ENCODE data around the gene NUDT1.
A peak's percentile ranks its signal among the peaks of the same experiment; 100 is the strongest.

Gene NUDT1

DNA sequence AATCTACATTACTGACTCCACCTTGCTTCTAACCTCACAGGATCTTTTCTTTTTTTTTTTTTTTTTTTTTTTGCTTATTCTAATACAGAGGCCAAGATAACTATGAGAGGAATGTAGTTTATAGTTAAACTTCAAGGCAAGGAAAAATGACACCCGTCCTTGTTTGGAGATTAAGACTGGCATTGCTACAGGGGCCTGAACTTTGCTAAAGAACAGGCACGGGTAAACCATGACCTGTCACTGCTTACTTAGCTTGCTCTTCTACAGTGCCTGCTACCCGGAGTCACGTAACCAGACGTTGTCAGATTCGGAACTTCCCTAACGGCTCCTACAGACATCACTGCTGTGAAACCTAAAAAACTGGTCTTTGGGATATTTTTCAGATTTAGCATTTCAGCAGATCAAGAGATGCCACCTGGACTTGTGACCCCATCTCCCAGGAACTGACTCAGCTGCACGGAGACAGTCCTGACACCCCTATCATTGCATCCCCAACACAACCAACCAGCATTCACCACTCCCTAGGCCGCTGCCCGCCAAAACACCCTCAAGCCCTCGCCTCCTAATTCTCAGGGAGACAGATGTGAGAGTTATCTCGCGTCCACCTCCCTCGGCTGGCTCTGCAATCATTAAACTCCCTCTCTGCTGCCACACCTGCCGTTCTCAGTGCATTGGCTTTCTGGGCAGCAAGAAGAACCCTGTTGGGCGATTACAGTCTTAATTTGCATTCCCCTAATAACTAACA lies 36.8 kb upstream of the NUDT1 start:
- DNase-seq: no peak

DNA sequence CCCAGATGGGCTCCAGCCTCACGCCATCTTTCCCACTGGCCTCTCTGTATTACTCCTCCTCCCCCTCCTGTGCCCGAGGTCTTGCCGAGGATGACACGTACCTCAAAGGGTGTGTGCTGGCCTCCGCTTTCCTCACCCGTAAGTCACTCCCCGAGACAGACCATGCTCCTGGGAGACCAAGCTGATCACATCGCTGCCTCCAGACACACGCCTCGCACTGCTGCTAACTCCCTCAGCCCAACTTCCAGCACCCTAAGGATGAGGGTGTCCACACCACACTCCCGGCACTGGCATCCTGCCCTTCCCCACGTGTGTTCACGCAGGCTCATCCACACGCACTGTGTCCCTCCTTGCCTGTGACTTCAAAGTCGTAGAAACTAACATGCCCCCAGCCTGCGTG lies 33.3 kb upstream of the NUDT1 start:
- DNase-seq: no peak

DNA sequence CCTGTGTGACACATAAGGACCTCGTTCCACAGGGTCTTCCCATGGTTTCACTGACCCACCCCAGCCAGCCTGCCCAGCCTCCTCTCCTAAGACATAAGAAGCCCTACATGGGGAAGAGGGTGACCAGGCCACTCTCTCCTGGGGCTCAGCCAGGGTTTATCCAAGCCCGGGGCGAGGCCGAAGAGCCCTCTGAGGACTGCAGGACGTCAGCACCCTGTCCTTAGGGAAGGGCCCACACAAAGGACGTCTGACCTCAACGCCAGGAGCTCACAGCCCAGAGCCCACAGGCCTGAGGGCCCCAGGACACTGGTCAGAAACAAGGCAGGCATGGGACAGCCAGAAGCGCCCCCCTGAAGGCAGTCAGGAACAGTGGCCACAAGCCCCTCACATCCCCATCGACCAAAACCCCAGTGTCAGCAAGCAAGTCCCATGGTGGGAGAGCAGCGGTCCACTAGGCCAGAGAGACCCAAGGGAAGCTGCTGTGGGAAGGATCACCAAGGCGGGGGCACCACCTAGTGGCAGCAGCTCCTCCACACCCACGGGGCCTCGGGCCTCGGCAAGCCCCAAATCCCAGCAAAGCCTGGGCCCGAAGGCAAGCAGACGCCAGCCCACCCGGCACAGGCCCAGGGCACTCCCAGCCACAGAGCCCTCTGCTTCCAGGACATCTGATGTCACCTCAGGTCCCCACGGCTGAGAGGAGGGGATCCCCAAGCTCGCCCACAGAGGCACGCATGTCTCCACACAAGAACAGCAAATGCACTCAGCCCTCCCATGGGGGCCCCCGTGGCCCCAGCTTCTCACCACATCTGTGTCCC lies 32.7 kb upstream of the NUDT1 start:
- peak; percentile 78 for DNase-seq

DNA sequence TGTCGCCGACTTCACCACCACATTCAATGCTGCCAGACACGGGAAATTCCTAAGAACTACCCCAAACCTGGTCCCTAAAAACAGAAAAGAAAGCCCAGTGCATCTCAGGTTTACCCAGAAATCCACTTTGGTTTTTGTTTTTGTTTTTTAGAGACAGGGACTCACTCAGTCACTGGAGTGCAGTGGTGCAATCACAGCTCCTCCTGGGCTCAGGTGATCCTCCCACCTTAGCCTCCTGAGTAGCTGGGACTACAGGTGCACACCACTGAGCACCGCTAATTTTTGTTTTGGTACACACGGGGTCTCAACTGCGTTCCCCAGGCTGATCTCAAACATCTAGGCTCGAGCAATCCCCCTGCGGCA lies 32.1 kb upstream of the NUDT1 start:
- DNase-seq: no peak

DNA sequence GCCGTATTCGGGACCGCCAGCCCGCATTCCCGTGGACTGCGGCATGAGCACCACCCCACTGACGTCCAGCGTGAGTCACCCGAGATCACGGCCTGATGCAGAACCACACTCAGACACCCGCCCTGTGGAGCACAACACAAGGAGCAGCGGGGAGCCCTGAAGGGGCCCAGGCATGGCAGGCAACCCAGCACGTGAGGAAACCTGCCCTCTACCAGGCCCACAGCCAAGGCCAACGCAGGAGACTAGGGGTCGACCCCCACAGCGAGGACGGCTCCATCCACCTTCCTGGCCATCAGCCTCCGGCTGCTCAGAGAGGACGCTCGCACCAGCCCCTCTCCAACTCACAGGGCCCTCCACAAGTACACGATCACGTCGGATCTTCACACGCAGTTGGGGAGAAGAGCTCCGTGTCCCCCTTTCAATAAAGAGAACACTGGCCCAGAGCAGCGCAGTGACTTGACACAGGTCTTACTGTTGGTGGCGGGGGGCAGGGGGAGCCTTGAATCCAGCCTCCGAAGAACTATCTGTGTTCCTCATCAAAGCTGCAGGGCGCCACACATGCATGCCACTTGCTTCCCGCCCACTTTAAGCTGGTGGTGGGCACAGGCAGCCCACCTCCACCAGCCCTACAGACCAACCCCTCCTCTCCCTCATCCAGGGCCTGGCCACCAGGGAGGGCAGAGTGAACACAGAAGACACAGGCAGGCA lies 31.3 kb upstream of the NUDT1 start:
- no peak for DNase-seq

DNA sequence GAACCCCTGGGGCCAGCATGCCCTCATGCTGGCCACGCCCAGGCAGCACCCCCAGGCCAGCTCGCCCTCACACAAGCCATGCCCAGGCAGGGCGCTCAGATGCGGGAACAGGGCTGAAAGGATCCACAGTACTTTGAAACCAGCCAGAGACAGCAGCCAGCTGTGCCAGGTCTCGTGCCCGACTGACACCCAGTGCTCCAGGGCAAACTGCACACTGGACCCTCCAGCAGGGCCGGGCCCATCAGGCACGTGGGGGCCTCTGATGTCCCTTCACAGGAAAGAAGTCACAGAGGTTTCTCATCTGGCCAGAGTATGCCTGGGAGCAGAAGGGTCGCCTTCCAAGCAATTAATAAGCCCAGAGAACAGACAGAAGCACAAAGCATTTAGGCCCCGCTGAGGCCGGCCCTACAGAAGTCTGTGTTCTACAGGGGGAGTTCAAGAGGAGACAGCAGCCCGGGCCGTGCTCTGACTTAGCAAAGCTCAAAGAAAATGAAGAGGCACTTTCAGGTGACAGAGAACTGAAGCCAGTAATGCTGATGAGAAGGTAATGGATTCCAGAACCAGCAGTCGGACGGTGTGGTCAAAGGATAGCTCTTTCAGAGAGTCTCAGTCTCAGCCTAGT lies 30.7 kb upstream of the NUDT1 start:
- DNase-seq: no peak

DNA sequence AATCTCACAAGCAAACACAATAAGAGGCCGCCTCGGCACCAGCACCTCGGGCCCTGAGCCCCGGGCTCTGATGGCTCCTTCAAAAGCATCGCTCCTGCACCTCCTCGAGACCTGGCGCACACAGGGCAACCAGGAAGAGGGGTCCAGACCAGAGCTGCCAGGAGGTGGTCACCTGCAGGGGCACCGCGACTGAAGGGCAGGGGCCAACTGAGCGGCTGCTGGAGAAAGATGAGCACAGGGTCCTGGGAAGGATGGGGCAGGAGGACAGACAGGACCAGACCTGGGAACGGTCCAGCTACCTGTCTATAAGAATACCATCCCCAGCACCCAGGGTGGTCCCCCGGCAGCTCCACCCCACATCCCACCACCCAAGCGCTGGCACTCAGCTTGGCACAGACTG lies 30.1 kb upstream of the NUDT1 start:
- DNase-seq: no peak

DNA sequence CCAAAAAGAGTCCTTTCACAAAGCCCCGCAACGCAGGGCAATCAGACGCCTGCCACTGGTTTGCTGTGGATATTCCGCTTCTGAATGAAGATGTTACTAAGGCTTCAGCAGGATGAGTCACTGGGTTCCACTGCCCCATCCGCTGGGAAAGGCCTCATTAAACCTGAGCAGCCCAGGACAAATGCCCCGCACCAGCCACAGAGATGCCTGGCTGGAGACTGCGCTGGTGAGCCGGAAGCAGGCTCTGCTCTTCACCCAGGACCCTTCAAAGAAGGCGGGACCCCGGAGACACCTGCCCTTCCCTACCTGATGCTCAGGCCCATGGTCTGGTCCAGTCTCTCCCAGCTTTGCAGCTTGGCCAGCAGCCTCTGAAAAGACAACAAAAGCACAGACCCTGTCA lies 29.1 kb upstream of the NUDT1 start:
- no peak for DNase-seq

DNA sequence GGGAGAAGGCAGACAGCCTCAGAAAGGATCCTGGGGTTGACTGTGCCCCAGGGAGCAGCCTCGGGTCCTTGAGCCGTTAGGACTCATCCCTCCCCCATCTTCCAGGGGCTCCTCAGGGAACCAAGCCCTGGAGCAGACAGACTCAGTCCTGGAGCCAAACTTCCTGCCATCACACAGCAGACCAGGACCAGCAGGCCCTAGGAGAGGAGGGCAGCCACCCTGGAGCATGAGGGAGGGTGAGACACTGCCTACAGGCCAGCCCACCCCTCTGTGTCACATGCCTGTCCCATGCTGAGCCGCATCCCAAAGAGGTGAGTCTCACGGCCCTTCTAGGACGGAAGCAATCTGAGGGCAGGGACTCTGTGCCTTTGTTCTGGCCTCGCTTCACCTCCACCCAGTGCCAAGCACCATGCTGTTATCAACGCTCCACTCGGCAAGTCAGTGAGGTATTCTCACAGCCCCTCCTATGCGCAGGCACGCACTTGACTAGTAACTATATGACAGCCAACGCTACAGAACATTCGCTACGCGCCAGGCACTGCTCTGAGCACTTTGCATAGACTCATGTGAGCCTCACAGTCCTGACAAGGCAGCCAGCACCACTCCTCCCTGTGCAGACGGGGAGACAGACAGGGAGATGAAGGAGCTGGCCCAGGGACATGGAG lies 28.3 kb upstream of the NUDT1 start:
- DNase-seq: no peak

DNA sequence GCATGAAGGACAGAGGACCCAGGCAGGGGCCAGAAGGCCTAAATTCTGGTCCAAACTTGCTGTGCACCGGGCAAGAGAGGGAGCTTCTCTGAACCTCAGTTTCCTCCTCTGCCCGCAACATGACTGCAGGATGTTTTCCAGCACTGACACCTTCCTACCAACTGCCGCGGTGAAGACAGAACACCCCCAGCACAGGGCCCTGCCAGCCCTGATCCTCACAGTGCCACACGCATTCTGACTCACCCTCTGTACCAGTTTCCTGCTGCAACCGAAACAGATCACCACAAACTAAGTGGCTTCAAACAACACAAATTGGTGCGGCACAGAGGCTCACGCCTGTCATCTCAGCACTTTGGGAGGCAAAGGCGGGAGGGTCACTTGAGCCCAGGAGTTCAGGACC lies 27.4 kb upstream of the NUDT1 start:
- no peak for DNase-seq

DNA sequence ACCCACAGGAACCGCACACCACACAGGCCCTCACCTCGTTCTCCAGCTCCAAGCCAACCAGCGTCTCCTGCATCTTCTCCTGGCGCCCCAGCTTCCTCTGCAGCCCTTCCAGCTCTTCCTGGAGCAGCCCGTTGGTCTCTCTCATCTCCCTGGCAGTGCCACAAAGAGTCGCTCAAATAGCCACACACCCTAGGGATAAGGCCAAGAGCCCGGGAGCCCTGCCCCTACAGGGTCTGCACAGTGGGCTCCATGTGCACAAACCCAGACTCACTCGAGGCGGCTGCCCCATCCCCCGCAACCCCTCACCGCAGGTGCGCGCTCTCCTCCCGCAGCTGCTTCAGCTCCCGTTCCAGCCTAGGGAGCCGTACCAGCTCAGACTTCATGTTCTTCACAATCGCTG lies 26.2 kb upstream of the NUDT1 start:
- DNase-seq: no peak

DNA sequence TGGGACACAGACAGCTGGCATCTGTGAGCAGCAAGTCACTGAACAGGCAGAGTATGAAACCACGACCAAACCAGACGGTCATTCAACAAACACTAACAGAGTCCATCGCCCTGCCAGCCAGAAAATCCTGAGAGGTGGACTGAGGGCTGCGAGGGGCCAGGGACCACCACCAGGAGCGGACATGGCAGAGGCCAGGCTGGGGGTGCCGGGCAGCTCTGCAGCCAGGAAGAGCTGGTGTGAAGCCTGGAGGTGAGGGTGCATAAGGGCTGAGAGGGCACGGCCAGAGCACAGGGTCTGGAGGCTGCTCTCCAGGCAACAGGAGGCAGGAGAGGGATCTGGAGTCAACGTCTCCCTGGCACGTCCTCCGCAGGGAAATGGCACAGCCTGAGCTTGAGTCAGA lies 24.8 kb upstream of the NUDT1 start:
- DNase-seq: no peak

DNA sequence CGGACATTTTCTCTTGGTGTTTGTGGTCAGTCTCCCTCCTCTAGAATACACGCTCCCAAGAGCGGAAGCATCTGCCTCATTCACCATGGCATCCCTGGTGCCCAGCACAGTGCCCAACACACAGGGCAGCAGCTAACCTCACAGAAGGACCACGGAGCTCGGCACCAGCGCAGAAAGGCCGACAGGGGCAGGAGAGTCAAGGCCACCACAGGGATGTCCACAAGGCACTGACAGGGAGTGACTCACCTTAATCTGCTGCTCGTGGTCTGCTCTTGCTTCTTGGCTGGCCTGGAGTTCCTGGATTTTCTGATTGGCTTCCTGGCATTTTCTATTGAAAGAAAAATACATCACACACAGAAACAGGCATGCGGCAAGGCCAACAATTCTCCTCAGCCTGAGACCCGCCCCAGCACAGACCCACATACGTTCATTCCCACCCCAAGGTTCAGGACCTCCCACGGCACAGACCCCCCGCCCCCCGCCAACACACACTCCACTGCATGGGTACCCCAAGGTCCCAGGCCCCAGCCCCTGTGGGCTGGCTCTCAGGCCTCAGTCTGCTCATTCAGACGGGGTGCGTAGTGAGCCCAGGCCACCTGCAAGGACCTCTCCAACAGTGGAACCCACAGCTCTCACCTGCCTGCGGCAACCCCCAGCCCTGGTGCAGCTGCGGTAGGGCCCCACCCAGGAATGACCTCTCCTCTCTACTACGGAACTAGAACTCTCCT lies 24.1 kb upstream of the NUDT1 start:
- no peak for DNase-seq

DNA sequence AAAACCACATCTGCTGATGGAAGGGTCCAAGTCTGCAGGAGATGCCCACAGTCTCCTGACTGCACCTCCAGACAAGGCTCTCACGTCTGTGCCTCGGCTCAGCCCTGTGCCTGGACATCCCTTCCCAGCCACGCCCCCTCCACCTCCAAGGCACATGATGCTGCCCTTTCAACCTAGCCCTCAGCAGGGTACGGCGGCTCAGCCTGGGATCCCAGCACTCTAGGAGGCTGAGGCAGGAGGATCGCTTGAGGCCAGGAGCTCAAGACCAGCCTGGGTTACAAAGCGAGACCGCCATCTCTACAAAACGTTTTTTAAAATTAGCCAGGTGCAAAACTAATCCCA lies 23.6 kb upstream of the NUDT1 start:
- DNase-seq: no peak

DNA sequence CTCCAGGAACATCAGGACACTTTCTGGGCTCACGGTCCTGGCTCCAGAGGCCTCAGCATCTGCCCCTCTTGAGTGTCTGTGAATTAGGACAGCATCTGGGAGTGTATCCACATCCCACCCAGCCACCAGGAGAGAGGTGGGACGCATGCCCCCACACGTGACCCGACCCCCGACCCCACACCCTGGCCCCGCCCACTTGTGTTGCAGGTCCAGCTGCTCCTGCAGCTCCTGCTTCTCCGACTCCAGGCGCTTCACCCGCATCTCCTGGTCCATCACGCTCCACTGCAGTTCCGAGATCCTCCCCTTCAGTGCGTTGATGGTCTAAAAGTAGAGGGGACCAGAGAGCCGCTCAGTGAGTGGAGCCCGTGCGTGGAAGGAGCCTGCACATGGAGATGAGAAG lies 22.9 kb upstream of the NUDT1 start:
- DNase-seq: no peak

DNA sequence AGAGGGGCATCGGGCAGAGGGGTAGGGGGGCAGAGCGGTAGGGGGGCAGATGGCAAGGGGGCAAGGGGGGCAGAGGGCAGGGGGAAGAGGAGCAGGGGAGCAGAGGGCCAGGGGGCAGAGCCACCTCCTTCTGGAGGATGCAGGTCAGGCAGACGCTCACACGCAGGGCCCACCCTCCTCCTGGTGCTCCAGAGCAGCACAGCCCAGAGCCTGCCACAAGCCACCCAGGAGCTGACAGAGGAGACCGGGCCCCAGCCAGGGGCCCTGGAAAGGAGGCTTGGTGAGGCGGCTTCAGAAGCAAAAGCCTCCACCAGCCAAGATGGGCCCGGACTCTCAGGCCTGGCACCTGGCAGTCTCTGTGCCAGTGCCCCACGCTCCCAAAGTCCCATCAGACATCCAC lies 22.4 kb upstream of the NUDT1 start:
- DNase-seq: no peak

DNA sequence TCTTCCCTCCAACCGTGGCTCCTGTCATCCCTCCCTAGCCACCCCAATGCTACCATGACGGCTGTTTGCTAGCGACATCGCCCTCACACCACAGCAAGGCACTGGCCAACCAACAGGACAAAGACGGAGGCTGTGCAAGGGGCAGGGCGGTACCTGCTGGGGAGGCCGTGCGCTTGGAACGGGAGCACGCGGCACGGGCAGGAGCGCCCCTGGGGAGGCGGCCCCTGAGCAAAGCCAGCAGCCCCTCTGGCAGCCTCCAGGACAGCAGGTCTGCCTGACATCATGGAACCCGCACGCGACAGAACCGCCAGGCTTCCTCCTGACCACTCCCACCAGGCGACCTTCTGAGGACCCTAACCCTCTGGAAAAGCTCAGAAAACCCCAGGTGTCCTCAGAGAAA lies 22.0 kb upstream of the NUDT1 start:
- no peak for DNase-seq

DNA sequence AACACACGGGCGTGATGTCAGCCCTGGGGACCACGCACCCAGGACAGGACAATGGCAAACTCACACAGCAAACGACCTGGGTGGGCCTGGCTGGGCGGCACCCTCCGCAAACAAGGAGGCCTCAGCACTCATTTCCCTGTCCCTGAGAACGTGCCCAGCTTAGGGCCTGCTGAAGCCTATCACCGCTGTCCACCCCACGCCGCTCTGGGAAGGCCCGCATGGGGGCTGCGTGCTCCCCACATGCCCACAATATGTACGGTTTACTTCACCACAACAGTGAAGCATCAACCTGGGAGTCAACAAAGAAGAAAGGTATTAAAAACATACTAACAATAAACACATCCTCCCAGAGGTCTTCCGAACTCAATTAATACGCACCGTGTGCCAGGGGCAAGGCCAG lies 21.5 kb upstream of the NUDT1 start:
- no peak for DNase-seq

DNA sequence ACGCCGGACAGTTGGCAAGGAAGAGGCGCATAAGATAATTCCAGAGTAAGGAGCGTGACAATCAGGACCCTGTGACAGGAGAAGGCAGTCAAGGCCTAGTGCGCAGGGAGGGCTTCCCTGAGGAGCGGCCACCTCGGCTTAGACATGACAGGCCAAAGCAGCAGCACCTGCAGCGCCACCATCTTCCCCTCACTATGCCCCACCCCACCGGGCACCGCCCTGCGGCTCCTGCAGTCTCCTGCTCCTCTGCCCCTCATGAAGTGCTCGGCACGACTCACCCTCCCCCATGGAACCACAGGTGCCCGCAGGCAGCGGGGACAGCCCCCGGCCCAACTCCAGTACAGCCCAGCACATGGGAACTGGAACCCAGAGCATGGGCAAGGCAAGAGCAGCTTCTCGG lies 21.1 kb upstream of the NUDT1 start:
- no peak for DNase-seq

DNA sequence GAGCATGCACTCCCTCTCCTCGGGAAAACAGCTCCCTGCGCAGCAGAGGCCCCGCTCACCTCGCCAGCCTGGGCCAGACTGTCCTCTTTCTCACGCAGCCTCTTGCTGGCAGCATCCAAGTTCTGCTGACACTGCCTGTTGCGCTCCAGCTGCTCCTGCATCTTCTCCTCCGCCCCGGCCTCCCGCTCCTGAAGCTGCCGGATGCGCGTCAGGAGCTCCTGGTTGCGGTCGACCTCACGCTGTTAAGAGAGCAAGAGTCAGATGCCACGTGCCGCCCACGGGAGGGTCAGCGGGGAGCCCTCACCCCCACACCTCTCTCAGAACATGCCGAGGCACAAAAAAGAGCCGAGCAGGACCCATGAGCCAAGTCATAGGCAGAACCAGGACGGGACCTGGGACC lies 19.5 kb upstream of the NUDT1 start:
- DNase-seq: no peak

DNA sequence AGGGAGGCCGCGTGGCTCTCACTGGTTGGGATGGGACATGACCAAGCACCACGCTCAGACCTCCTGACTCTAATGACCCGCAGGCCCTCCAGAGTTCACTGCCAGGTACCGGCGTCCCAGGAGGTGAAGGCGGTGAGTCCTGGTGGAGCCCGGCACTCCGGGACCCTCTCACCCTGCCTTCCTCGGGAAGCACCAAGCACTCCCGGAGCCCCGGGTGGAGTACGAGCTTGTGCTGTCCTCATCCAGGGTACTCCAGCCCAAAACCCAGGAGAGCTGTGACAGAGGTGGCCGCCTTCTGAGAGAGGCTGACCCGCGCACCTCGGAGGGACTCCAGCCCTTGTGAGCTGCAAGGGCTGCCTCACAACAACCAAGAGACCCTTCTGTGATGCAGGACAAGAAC lies 18.7 kb upstream of the NUDT1 start:
- DNase-seq: no peak

DNA sequence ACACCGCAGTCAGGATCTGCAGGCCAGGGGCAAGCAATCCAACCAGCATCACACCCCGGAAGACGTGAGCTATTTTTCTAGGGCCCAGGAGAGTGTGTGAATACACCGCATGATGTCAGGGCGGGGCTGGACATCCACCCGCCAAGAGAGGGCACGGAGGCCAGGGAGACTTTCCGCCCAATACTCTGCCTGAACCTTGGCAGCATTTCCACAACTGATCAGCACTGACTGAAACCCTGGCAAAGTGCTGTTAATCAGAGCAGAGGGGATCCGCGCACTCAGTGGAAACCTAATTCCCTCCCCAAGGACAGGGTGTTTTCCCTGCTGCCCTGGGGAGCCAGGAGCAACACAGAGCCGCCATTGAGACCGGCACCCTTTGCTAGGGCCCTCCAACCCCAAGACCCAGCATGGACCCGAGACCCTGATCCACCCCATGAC lies 17.5 kb upstream of the NUDT1 start:
- DNase-seq: no peak

All from left hindlimb (tissue), 1 donor.